OCI-LY7 (cell line): ENCODE results near the gene SPIB. TPM values are rescaled to one million over a fixed set of nuclear protein-coding genes. Genes with fewer than 3 reads are reported as not detected.
A peak's percentile ranks its signal among the peaks of the same experiment; 100 is the strongest.

Experiments used
- BruUV-seq: library from RNA; stranded (reverse); fragments of 400-500 nt; replicated peaks from 2 replicates; lab custom pipeline; 2021; lab: Mats Ljungman, UMichigan
- CTCF ChIA-PET: fragments of 300-600 bp; sonication (Branson Sonifier 250); formaldehyde crosslinking; loops from one replicate; lab custom pipeline; 2022; ENCODE audit warnings: antibody characterized with exemption; ENCODE audit not compliant: unreplicated experiment; lab: Charles Lee
- POLR2A ChIA-PET: fragments of 300-600 bp; sonication (Branson Sonifier 250); formaldehyde crosslinking; loops from one replicate; lab custom pipeline; 2022; ENCODE audit warnings: antibody characterized with exemption; lab: Charles Lee
- DNase-seq: peaks from one replicate; pipeline ENCODE4 v3.0.0-alpha.2; 2015; ENCODE audit warnings: low spot score
- H2AFZ ChIP-seq: fragments of 200-600 bp; sonication (generic), shearing (Covaris generic); 2 replicates; pipeline ENCODE4 v1.6.1; 2014; ENCODE audit warnings: mild to moderate bottlenecking, antibody characterized with exemption, low read length, moderate library complexity
- H3K27ac ChIP-seq: fragments of 200-600 bp; sonication (generic); 2 replicates; pipeline ENCODE4 v1.5.1; 2014; ENCODE audit warnings: mixed run types, low read depth, mild to moderate bottlenecking, moderate library complexity, low read length, inconsistent platforms; ENCODE audit not compliant: poor library complexity, severe bottlenecking
- H3K36me3 ChIP-seq: fragments of 200-600 bp; sonication (generic); 2 replicates; pipeline ENCODE4 v1.6.1; 2014; ENCODE audit warnings: mild to moderate bottlenecking, antibody characterized with exemption, low read length, moderate library complexity, mixed read lengths; ENCODE audit not compliant: insufficient read depth
- H3K4me1 ChIP-seq: fragments of 200-600 bp; sonication (generic); 2 replicates; pipeline ENCODE4 v1.5.1; 2014; ENCODE audit warnings: mild to moderate bottlenecking, low read length; ENCODE audit not compliant: insufficient read depth, poor library complexity, severe bottlenecking
- H3K4me2 ChIP-seq: fragments of 200-600 bp; sonication (generic); 2 replicates; pipeline ENCODE4 v1.6.1; 2014; ENCODE audit warnings: mild to moderate bottlenecking, low read length
- H3K4me3 ChIP-seq: fragments of 200-600 bp; sonication (generic); 2 replicates; pipeline ENCODE4 v1.5.1; 2014; ENCODE audit warnings: mild to moderate bottlenecking, low read depth, low read length; ENCODE audit not compliant: poor library complexity, severe bottlenecking
- H3K79me2 ChIP-seq: fragments of 200-600 bp; sonication (generic); 2 replicates; pipeline ENCODE4 v1.6.1; 2016; ENCODE audit warnings: low read depth, mild to moderate bottlenecking, low read length, moderate library complexity, mixed read lengths; ENCODE audit not compliant: insufficient read depth
- H3K9me2 ChIP-seq: fragments of 200-600 bp; sonication (generic); 2 replicates; pipeline ENCODE4 v1.6.1; 2016; ENCODE audit warnings: mild to moderate bottlenecking, low read length, mixed read lengths; ENCODE audit not compliant: insufficient read depth
- H3K9me3 ChIP-seq: fragments of 200-600 bp; sonication (generic); 2 replicates; pipeline ENCODE4 v1.6.1; 2014; ENCODE audit warnings: mild to moderate bottlenecking, mixed run types, low read length, mixed read lengths
- H4K20me1 ChIP-seq: fragments of 200-600 bp; sonication (generic); 2 replicates; pipeline ENCODE4 v1.6.1; 2014; ENCODE audit warnings: mild to moderate bottlenecking, antibody characterized with exemption, low read length, moderate library complexity, mixed read lengths; ENCODE audit not compliant: insufficient read depth
- CTCF ChIP-seq: fragments of 200-600 bp; sonication (generic); conservative IDR thresholded peaks from 2 replicates; pipeline ENCODE4 v1.5.1; 2014; ENCODE audit warnings: mild to moderate bottlenecking, antibody characterized with exemption, low read length, moderate library complexity, mixed read lengths
- EZH2phosphoT487 ChIP-seq: fragments of 200-600 bp; sonication (generic); IDR thresholded peaks from 2 replicates; pipeline ENCODE4 v1.6.1; 2018; ENCODE audit warnings: low read depth, borderline replicate concordance, mild to moderate bottlenecking, mixed run types, antibody characterized with exemption, low read length, moderate library complexity, mixed read lengths
- intact Hi-C: fragments of 100-400 bp; cut with micrococcal nuclease; formaldehyde crosslinking; loops from one replicate; pipeline ENCODE4 v1.10.0; 2022; ENCODE audit not compliant: unreplicated experiment
- total RNA-seq, 2 experiments: library from RNA; depleted of rRNA in 1 of 2; stranded (reverse); fragments of >200 nt in 1 of 2; shearing (Covaris generic) in 1 of 2; gene quantifications; 2 replicates each; pipeline ENCODE4 v1.2.3, GENCODE V29; 2014 to 2022

SPIB gene
- total RNA-seq, 2 experiments from 2014 or later: 99.4 to 145 TPM

- H3K4me1 ChIP-seq: peaks cover 10% of the 10 kb centered on the region
- DNase-seq: no peak
- H4K20me1 ChIP-seq: no peaks in the 10 kb centered on the region
- peaks cover 36% of the 10 kb centered on the region for H3K36me3 ChIP-seq
- no peaks in the 10 kb centered on the region for H3K9me2 ChIP-seq
- ChIA-PET CTCF (no interaction called here), POLR2A (no interaction called here)
- H3K9me3 ChIP-seq: peaks cover 12% of the 10 kb centered on the region
- no peak overlapping the region for H2AFZ ChIP-seq
- no peak overlapping the region for H3K27ac ChIP-seq
- H3K4me3 ChIP-seq: peak overlapping the region; percentile 98
- H3K79me2 ChIP-seq: peaks cover 22% of the 10 kb centered on the region
- TF ChIP-seq EZH2phosphoT487 (no peak), CTCF (no peak)
- intact Hi-C loops: no loop called here
- no TSS peak for BruUV-seq
- H3K4me2 ChIP-seq: no peak overlapping the region
Observed at GRCh38 chr19:50475736-50476223, 57.0 kb downstream of the SPIB start.

- Histone ChIP-seq H3K79me2 (peaks cover 22% of the 10 kb centered on the region), H3K27ac (peak within 1 kb of the TSS; percentile 73), H2AFZ (peak within 1 kb of the TSS; percentile 78), H3K4me2 (peak within 1 kb of the TSS; percentile 77), H3K4me1 (peaks cover 10% of the 10 kb centered on the region), H3K9me3 (peaks cover 12% of the 10 kb centered on the region), H4K20me1 (no peaks in the 10 kb centered on the region), H3K9me2 (no peaks in the 10 kb centered on the region), H3K36me3 (peaks cover 41% of the 10 kb centered on the region), H3K4me3 (peak within 1 kb of the TSS; percentile 98)
- DNase-seq: peak; percentile 98
- CTCF ChIA-PET: no interaction called here
- BruUV-seq: TSS peak; percentile 63
- POLR2A ChIA-PET: no interaction called here
- intact Hi-C loops: no loop called here
- no peak for TF ChIP-seq EZH2phosphoT487
- TF ChIP-seq CTCF: no peak
Observed at GRCh38 chr19:50476224-50476906, 57.6 kb downstream of the SPIB start, which contains the start of the genes EMC10 and GARIN5A. Gene EMC10, plus strand, starts transcription at chr19:50476507. Its CDS starts 38 bp downstream, at chr19:50476545. Gene GARIN5A, minus strand, starts transcription at chr19:50476848. Its CDS starts 460 bp downstream, at chr19:50476388.

- Histone ChIP-seq H3K4me3 (peak overlapping the region; percentile 98), H2AFZ (peak overlapping the region; percentile 78; the same call in 1 of the 2 replicates), H3K79me2 (peaks cover 22% of the 10 kb centered on the region), H3K9me3 (peaks cover 12% of the 10 kb centered on the region), H4K20me1 (no peaks in the 10 kb centered on the region), H3K9me2 (no peaks in the 10 kb centered on the region), H3K36me3 (peaks cover 47% of the 10 kb centered on the region), H3K4me1 (peaks cover 10% of the 10 kb centered on the region), H3K27ac (peak overlapping the region; percentile 73), H3K4me2 (peak overlapping the region; percentile 77)
- CTCF ChIA-PET: no interaction called here
- DNase-seq: no peak
- no TSS peak for BruUV-seq
- POLR2A ChIA-PET: no interaction called here
- TF ChIP-seq EZH2phosphoT487: no peak
- TF ChIP-seq CTCF: no peak
- intact Hi-C loops: no loop called here
Observed at GRCh38 chr19:50476907-50477238, 58.1 kb downstream of the SPIB start.
